ENCODE measurements around the gene MAP3K20. TPM values are rescaled to one million over a fixed set of nuclear protein-coding genes. Genes with fewer than 3 reads are reported as not detected.

The MAP3K20 gene
- total RNA-seq, 1 donor = 136 TPM

DNA sequence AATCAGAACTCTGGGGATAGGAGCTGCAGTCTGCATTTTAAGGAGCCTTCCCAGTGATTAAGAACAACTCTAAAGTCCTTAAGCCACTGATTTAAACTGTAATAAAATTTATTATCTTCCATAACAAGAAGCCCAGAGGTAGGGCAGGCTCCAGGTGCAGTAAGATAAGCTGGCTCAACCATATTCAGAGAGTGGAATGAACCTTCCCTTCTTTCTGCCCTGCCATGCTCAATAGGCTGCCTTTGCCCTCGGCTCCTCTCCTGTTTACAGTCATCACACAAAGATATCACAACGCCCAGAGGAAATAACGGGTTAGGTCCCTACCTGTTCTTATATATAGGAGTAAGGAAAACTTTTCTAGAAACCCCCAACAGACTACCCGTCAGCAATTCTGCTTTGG lies 188.5 kb downstream of the MAP3K20 start:
- no peak for DNase-seq (ENCODE audit: low read depth)
- no peak overlapping the region for H3K4me3 ChIP-seq (ENCODE audit: low read depth, low read length)
- TF ChIP-seq, protein P1, sequence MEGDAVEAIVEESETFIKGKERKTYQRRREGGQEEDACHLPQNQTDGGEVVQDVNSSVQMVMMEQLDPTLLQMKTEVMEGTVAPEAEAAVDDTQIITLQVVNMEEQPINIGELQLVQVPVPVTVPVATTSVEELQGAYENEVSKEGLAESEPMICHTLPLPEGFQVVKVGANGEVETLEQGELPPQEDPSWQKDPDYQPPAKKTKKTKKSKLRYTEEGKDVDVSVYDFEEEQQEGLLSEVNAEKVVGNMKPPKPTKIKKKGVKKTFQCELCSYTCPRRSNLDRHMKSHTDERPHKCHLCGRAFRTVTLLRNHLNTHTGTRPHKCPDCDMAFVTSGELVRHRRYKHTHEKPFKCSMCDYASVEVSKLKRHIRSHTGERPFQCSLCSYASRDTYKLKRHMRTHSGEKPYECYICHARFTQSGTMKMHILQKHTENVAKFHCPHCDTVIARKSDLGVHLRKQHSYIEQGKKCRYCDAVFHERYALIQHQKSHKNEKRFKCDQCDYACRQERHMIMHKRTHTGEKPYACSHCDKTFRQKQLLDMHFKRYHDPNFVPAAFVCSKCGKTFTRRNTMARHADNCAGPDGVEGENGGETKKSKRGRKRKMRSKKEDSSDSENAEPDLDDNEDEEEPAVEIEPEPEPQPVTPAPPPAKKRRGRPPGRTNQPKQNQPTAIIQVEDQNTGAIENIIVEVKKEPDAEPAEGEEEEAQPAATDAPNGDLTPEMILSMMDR (IDR thresholded peaks at IDR 0.05; ENCODE audit: insufficient read depth, low read depth, low read length) = no peak

DNA sequence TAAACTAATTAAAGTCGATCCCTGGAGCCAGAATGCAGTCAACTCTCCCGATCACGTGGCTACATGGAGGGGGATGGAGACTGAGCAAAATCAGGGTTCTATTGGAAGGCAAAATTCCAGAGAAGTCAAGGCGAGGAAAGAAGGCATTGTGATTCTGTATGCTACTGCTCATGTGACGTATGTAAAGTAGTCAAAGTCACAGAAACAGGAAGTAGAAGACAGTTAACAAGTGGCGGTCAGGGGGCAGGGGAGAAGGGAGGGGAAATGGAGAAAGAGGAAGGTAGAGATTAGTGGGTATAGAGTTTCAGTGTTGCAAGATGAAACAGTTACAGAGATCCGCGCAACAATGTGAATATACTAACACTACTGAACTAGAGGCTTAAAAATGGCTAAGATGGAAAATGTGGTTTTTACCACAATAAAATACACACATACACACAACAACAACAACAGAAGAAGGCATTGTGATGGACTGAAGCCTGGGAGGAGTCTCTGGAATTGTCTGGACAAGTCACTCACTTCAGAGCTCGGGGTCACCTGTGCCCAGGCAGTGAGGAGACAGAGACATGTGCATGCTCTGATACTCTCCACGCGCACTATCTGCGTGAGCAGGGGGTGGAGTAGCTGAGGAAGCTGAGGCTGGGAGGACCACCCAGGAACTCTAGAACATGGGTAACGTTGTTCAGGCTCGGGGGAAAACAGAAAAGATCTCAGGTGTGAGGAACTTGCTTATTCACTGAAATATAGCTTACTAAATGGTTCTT lies 189.1 kb downstream of the MAP3K20 start:
- TF ChIP-seq, protein P1 (IDR thresholded peaks at IDR 0.05; ENCODE audit: insufficient read depth, low read depth, low read length) = no peak
- no peak overlapping the region for H3K4me3 ChIP-seq (ENCODE audit: low read depth, low read length)
- DNase-seq (ENCODE audit: low read depth) = no peak

DNA sequence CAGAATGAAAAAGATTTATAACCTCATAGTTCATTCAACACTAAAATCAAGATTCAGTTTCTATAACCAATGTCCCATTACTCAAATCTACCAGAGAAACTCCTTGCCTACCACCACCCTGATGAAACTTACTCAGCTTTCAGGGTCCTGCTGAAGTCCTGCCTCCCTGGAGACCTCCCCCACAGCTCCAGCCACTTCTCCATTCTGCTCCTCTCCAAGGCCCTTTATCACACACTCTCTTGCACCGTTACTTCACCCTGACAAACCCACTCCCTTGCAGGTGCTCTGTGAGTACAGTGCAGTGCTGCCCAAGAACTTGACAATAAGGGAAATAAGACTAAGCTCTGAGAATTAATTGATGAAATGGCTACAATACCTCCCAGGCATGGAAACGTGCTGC lies 195.5 kb downstream of the MAP3K20 start:
- TF ChIP-seq, protein P1 (IDR thresholded peaks at IDR 0.05; ENCODE audit: insufficient read depth, low read depth, low read length) = no peak

DNA sequence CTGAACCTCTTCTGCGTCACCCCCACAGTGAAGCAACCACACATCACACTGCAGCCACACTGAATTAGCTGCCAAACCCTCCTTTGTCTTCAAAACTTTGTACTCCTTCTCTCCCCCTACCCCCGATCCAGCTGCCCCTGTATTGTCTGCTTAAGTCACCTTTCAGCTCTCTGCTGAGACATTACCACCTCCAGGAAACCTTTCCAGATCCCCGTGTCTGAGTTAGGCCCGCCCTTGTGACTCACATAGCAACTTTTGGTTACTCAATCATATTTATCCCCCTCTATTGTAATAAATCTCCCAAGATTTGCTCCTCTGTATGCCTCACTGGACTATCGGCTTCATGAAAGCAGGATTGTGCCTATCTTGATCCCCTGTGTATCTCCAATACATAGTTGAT lies 196.2 kb downstream of the MAP3K20 start:
- DNase-seq (ENCODE audit: low read depth) = no peak
- no peak overlapping the region for H3K4me3 ChIP-seq (ENCODE audit: low read depth, low read length)
- TF ChIP-seq, protein P1 (IDR thresholded peaks at IDR 0.05; ENCODE audit: insufficient read depth, low read depth, low read length) = no peak

More for the DNA sequence above, 195.5 kb downstream of the MAP3K20 start:
- no peak for DNase-seq (ENCODE audit: low read depth)
- H3K4me3 ChIP-seq (ENCODE audit: low read depth, low read length) = no peak overlapping the region

DNA sequence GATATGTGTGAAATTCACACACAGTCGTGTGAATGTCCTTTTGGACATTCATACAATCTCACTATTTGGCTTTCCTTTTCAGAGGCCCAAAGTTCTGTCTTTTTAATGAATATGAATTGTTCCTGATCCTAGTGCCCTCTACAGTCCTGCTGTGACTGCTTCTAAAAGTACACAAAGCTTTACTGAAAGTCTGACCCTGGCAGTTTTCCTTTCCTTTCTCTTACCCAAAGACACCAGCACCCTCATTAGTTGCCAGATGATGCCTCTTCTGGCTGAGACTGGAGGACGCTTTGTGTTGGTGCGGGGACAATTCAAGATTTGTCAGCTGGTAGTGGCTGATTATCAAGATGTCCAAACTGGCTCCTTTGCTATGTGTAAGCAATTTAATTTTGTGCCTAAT lies 197.2 kb downstream of the MAP3K20 start:
- DNase-seq (ENCODE audit: low read depth) = no peak
- no peak overlapping the region for H3K4me3 ChIP-seq (ENCODE audit: low read depth, low read length)
- TF ChIP-seq, protein P1 (IDR thresholded peaks at IDR 0.05; ENCODE audit: insufficient read depth, low read depth, low read length) = no peak

DNA sequence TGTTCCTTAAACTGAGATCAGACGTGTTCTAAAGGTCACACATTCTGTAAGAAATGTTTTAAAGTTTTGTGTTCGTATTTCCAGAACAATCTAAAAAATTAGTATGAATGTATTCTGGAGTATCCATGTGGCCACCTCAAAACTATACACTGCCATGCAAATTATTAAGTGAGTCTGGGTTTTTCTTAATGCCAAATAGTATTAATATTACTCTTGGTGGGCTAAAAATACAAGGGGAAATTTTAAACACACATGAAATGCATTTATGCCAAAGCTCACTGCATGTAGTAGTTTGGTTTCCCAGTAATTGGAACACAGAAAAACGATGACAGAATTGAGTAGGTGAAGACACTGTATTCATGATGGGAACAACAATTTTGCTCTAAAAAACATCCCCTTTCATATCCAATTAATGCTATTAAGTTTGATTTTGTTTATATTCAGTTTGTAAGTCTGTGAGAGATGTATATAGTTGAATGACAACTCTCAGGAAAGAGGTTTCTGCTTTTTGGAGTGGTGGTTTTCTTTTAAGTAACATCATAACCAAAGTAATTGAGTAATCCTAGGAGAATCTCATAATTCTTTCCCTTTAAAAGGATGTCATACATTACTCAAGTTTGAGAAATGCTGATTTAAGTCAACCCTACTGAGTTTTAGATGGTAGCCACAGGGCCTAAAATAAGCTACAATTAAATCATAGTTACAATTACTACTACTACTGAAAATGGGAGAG lies 203.3 kb downstream of the MAP3K20 start:
- TF ChIP-seq, protein P1 (IDR thresholded peaks at IDR 0.05; ENCODE audit: insufficient read depth, low read depth, low read length) = no peak
- no peak overlapping the region for H3K4me3 ChIP-seq (ENCODE audit: low read depth, low read length)
- no peak for DNase-seq (ENCODE audit: low read depth)
